HG03354 (cell line): ENCODE results near the gene FOXO3.
"Not testable (repeated sequence)": the region's sequence is repeated elsewhere in the genome, so short reads cannot be mapped to it uniquely, and the experiment has no call there.

ENCODE experiments used
- ATAC-seq: cut with Tn5 transposase; IDR thresholded peaks from one replicate; pipeline ENCODE4 v1.9.1; 2021; ENCODE audit warnings: mild to moderate bottlenecking; ENCODE audit not compliant: unreplicated experiment, poor library complexity, severe bottlenecking

Gene FOXO3

GRCh38 chr6:108560463-108561308 lies at the start of gene FOXO3:
FOXO3 (plus strand) TSS chr6:108560917; CDS start chr6:108561209, 292 bp downstream.
- ATAC-seq: no peak

- ATAC-seq: no peak
These were observed 41.8 kb upstream of the FOXO3 start for GRCh38 chr6:108518714-108519576.

GRCh38 chr6:108521616-108522107 lies 39.1 kb upstream of the FOXO3 start:
- ATAC-seq: no peak

- no peak for ATAC-seq
These were observed 37.0 kb upstream of the FOXO3 start for GRCh38 chr6:108523697-108524096.

- ATAC-seq: no peak
These were observed 36.0 kb upstream of the FOXO3 start for GRCh38 chr6:108524528-108525248.

GRCh38 chr6:108526739-108527174 lies 34.0 kb upstream of the FOXO3 start:
- no peak for ATAC-seq

- ATAC-seq: no peak
These were observed 31.8 kb upstream of the FOXO3 start for GRCh38 chr6:108528878-108529277.

- ATAC-seq: no peak
These were observed 29.4 kb upstream of the FOXO3 start for GRCh38 chr6:108531332-108531731.

GRCh38 chr6:108535114-108535742 lies 25.5 kb upstream of the FOXO3 start:
- ATAC-seq: no peak

- ATAC-seq: not testable (repeated sequence)
These were observed 24.7 kb upstream of the FOXO3 start for GRCh38 chr6:108535920-108536535.

- no peak for ATAC-seq
These were observed 18.6 kb upstream of the FOXO3 start for GRCh38 chr6:108541843-108542759.

GRCh38 chr6:108543175-108543940 lies 17.4 kb upstream of the FOXO3 start:
- ATAC-seq: no peak

- ATAC-seq: no peak
These were observed 16.1 kb upstream of the FOXO3 start for GRCh38 chr6:108544606-108545005.

- no peak for ATAC-seq
These were observed 14.4 kb upstream of the FOXO3 start for GRCh38 chr6:108546079-108547049.

- ATAC-seq: no peak
These were observed 11.5 kb upstream of the FOXO3 start for GRCh38 chr6:108549241-108549640.

- no peak for ATAC-seq
These were observed 11.0 kb upstream of the FOXO3 start for GRCh38 chr6:108549741-108550140.
